Activated T-cell treated with anti-CD3 and anti-CD28 coated beads, Interleukin-2, amount 50 U/mL, for 4 hours (primary cell): ENCODE data around the gene BCAS2. TPM values are rescaled to one million over a fixed set of nuclear protein-coding genes. Genes with fewer than 3 reads are reported as not detected.
"Not testable (repeated sequence)": the region's sequence is repeated elsewhere in the genome, so short reads cannot be mapped to it uniquely, and the experiment has no call there.

Experiments used
- ATAC-seq, 2 donors: fragments of 200-7000 bp; cut with Tn5 transposase; one replicate each; pipeline ENCODE4 v1.10.0; 2021
- DNase-seq: peaks from one replicate; pipeline ENCODE4 v3.0.0-alpha.2; 2020
- H3K27me3 Mint-ChIP-seq: one replicate; pipeline ENCODE4 v1.8.0; 2021; ENCODE audit warnings: low read depth, mixed read lengths
- H3K36me3 Mint-ChIP-seq: one replicate; pipeline ENCODE4 v1.8.0; 2022; ENCODE audit warnings: mixed read lengths; ENCODE audit not compliant: insufficient read depth
- H3K4me1 Mint-ChIP-seq: one replicate; pipeline ENCODE4 v1.8.0; 2021; ENCODE audit warnings: low read depth, mixed read lengths
- H3K4me3 Mint-ChIP-seq: one replicate; pipeline ENCODE4 v1.8.0; 2021; ENCODE audit warnings: mild to moderate bottlenecking, moderate library complexity, mixed read lengths
- H3K9me3 Mint-ChIP-seq: one replicate; pipeline ENCODE4 v1.8.0; 2021; ENCODE audit warnings: mixed read lengths
- total RNA-seq, 3 donors: library from RNA; stranded (reverse); gene quantifications; one replicate each; pipeline ENCODE4 v1.2.1, GENCODE V29; 2021

Gene BCAS2
- total RNA-seq, 3 donors from 2014 or later, result 62.4 to 65.4 (median 64.0) TPM

- Mint-ChIP-seq H3K36me3 (no peaks in the 10 kb centered on the region), H3K4me1 (peaks cover 2% of the 10 kb centered on the region), H3K27me3 (peaks cover 4% of the 10 kb centered on the region), H3K9me3 (no peaks in the 10 kb centered on the region), H3K4me3 (no peak overlapping the region)
- no peak for DNase-seq
- ATAC-seq, result no peak
Measured at GRCh38 chr1:114587203-114587991, 6.0 kb upstream of the BCAS2 start.

DNA sequence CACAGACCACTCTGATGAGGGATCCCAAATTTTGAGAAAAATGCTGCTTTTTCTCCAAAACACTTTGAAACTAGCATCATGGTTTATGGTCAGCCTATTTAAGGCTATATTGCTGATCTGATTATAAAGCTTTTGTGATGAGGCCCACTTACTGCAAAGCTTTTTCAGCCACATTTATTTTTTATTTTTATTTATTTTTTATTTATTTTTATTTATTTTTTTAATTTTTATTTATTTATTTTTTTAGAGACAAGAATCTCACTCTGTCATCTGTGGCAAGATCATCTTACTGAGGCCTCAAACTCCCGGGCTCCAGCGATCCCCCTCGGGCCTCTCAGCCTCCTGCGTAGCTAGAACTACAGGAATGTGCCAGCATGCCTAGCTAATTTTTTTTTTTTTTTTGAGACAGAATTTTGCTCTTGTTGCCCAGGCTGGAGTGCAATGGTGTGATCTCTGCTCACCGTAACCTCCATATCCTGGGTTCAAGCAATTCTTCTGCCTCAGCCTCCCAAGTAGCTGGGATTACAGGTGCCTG lies 5.2 kb upstream of the BCAS2 start:
- DNase-seq (no peak), ATAC-seq (no peak)
- Mint-ChIP-seq H3K9me3 (no peaks in the 10 kb centered on the region), H3K27me3 (peaks cover 4% of the 10 kb centered on the region), H3K4me1 (peaks cover 11% of the 10 kb centered on the region), H3K4me3 (no peak overlapping the region), H3K36me3 (no peaks in the 10 kb centered on the region)

DNA sequence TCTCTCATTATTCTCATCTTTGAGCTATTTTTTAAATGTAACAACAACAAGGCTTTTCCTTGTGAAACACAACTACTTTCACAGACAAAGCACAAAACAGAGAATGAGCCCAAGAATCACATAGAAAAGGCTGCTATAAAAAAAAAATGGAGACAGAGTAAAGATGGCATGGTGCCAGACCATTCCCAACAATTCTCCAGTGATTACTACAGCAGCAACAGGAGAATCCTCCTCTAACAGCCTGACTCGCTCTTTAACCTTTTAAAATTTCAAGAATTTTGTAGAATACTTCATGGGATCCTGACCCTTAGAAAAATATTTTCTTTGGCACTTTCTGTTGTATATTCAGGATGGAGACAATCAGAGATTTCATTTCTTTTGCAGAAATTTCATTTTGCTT lies 3.8 kb upstream of the BCAS2 start:
- peaks cover 3% of the 10 kb centered on the region for H3K27me3 Mint-ChIP-seq
- DNase-seq, result no peak
- no peaks in the 10 kb centered on the region for H3K9me3 Mint-ChIP-seq
- H3K4me3 Mint-ChIP-seq, result no peak overlapping the region
- H3K4me1 Mint-ChIP-seq, result peaks cover 12% of the 10 kb centered on the region
- H3K36me3 Mint-ChIP-seq, result no peaks in the 10 kb centered on the region
- ATAC-seq, result no peak

- Mint-ChIP-seq H3K36me3 (peaks cover 51% of the 10 kb centered on the region), H3K4me1 (peaks cover 17% of the 10 kb centered on the region), H3K9me3 (no peaks in the 10 kb centered on the region), H3K4me3 (no peak overlapping the region), H3K27me3 (no peaks in the 10 kb centered on the region)
- ATAC-seq, result no peak
- DNase-seq, result no peak
Measured at GRCh38 chr1:114574365-114574764, 7.0 kb downstream of the BCAS2 start.

- H3K4me3 Mint-ChIP-seq, result no peak overlapping the region
- ATAC-seq (no peak), DNase-seq (no peak)
- H3K27me3 Mint-ChIP-seq, result no peaks in the 10 kb centered on the region
- H3K9me3 Mint-ChIP-seq, result peaks cover 8% of the 10 kb centered on the region
- H3K4me1 Mint-ChIP-seq, result no peaks in the 10 kb centered on the region
- H3K36me3 Mint-ChIP-seq, result peaks cover 42% of the 10 kb centered on the region
Measured at GRCh38 chr1:114564141-114564540, 17.3 kb downstream of the BCAS2 start.

DNA sequence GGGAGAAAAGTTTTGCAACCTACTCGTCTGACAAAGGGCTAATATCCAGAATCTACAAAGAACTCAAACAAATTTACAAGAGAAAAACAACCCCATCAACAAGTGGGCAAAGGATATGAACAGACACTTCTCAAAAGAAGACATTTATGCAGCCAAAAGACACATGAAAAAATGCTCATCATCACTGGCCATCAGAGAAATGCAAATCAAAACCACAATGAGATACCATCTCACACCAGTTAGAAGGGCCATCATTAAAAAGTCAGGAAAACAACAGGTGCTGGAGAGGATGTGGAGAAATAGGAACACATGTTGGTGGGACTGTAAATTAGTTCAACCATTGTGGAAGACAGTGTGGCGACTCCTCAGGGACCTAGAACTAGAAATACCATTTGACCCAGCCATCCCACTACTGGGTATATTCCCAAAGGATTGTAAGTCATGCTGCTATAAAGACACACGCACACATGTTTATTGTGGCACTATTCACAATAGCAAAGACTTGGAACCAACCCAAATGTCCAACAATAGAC lies 18.4 kb downstream of the BCAS2 start:
- H3K36me3 Mint-ChIP-seq, result peaks cover 32% of the 10 kb centered on the region
- H3K4me3 Mint-ChIP-seq, DNase-seq, H3K9me3 Mint-ChIP-seq, H3K27me3 Mint-ChIP-seq, H3K4me1 Mint-ChIP-seq, ATAC-seq: not testable (repeated sequence)

DNA sequence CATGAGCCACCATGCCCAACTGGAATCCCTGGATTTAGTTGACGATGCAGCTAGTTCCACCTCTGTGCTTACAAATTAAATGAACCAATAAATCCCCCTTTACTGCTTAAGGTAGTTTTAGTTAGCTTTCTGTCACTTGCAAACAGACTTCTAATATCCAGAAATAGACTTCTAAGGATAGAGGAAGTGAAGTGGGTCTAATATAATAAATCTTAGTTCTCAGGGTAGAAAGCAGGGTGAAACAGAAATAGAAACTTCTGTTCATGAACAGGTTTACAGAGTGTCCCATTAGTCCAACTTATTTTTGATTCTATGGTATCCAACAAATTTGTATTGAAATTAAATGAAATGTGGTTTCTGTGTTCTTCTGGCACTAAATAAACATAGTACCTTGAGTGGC lies 20.1 kb downstream of the BCAS2 start:
- H3K36me3 Mint-ChIP-seq, result peaks cover 18% of the 10 kb centered on the region
- no peaks in the 10 kb centered on the region for H3K27me3 Mint-ChIP-seq
- DNase-seq (no peak), ATAC-seq (no peak)
- H3K4me3 Mint-ChIP-seq, result no peak overlapping the region
- peaks cover 8% of the 10 kb centered on the region for H3K9me3 Mint-ChIP-seq
- no peaks in the 10 kb centered on the region for H3K4me1 Mint-ChIP-seq

DNA sequence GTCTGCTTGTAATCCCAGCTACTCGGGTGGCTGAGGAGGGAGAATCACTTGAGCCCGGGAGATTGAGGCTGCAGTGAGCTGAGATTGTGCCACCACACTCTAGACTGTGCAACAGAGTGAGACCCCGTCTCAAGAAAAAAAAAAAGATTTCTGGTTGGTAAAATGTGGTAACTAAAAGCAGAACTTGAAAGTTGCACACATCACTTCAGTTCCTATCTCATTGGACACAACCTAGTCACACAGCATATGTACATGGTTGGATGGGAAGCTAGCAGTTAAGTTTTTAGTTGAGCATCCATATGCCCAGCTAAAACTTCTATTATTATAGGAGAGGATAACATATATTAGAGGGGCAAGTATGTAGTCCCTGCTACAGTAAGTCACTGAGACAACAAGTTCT lies 22.1 kb downstream of the BCAS2 start:
- no peak overlapping the region for H3K4me3 Mint-ChIP-seq

DNA sequence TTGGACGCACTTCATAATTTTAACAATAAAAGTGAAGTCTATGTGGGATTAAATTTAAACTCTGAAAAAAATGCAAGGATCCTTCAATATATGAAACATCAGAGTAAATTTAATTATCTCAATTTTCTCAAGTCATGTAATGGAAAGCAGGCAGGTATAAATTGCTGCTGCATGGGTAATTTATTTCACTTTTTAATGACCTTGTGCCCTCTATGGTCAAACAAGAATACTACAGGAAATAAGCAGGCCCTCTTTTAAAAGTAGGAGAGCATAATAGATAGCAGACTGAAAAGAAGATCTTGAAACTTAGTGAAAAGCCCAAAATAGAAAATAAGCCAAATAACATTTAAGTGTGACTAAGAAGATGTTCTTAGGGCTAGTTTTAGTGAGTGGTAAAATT lies 22.9 kb downstream of the BCAS2 start:
- ATAC-seq (no peak), DNase-seq (no peak)
- Mint-ChIP-seq H3K27me3 (no peaks in the 10 kb centered on the region), H3K9me3 (no peaks in the 10 kb centered on the region), H3K36me3 (no peaks in the 10 kb centered on the region), H3K4me1 (no peaks in the 10 kb centered on the region), H3K4me3 (no peak overlapping the region)

More for the DNA sequence above, 22.1 kb downstream of the BCAS2 start:
- Mint-ChIP-seq H3K36me3 (no peaks in the 10 kb centered on the region), H3K4me1 (no peaks in the 10 kb centered on the region), H3K27me3 (no peaks in the 10 kb centered on the region), H3K9me3 (no peaks in the 10 kb centered on the region)
- no peak for DNase-seq
- no peak for ATAC-seq

GRCh38 chr1:114554577-114554976 lies 26.8 kb downstream of the BCAS2 start:
- H3K4me1 Mint-ChIP-seq, result no peaks in the 10 kb centered on the region
- H3K4me3 Mint-ChIP-seq, result no peak overlapping the region
- H3K9me3 Mint-ChIP-seq, result no peaks in the 10 kb centered on the region
- no peak for DNase-seq
- no peaks in the 10 kb centered on the region for H3K36me3 Mint-ChIP-seq
- no peak for ATAC-seq
- peaks cover 2% of the 10 kb centered on the region for H3K27me3 Mint-ChIP-seq

GRCh38 chr1:114552106-114552639 lies 29.2 kb downstream of the BCAS2 start:
- Mint-ChIP-seq H3K36me3 (no peaks in the 10 kb centered on the region), H3K4me3 (no peak overlapping the region), H3K27me3 (peaks cover 2% of the 10 kb centered on the region), H3K4me1 (no peaks in the 10 kb centered on the region), H3K9me3 (no peaks in the 10 kb centered on the region)
- ATAC-seq (no peak), DNase-seq (no peak)

GRCh38 chr1:114551400-114551799 lies 30.0 kb downstream of the BCAS2 start:
- Mint-ChIP-seq H3K4me3 (no peak overlapping the region), H3K9me3 (no peaks in the 10 kb centered on the region), H3K36me3 (no peaks in the 10 kb centered on the region), H3K27me3 (peaks cover 2% of the 10 kb centered on the region), H3K4me1 (no peaks in the 10 kb centered on the region)
- DNase-seq (no peak), ATAC-seq (no peak)

DNA sequence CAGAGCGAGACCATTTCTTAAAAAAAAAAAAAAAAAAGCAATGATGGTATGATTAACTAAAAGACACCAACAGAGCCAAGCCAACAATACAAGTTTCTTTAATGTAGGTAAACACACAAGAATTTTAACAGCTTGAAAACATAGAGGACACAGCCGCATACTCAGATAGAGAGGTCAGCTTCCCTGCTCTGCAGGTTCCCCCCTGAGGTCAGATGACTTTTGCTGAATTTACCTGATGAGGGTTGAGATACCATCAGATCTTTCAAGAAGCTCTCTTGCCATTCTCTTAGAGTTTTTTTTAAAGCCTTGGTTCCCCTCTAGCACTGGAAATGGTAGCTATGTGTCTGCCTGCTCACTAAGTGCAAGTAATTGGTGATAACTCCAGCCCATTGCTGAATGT lies 31.1 kb downstream of the BCAS2 start:
- ATAC-seq (no peak), DNase-seq (no peak)
- H3K4me3 Mint-ChIP-seq, result no peak overlapping the region
- no peaks in the 10 kb centered on the region for H3K36me3 Mint-ChIP-seq
- H3K4me1 Mint-ChIP-seq, result no peaks in the 10 kb centered on the region
- peaks cover 2% of the 10 kb centered on the region for H3K27me3 Mint-ChIP-seq
- no peaks in the 10 kb centered on the region for H3K9me3 Mint-ChIP-seq

DNA sequence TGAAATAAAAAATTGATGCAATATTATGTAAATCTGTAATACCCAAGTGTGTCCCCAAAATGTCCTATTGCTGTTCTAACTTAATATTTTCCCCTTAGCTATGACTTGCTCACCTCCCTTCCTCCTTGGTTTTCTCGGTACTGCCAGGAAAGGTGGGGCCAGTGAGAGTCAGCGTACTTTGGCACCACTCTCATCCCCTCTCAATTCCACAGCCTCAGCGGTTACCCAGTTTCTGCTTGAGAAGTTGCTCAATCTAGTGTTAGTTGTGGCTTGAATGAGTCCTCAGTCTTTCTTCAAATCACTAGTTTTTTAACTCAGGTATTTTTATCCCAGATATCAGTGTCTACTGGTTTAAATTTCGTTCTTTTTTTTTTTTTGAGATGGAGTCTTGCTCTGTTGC lies 32.3 kb downstream of the BCAS2 start:
- Mint-ChIP-seq H3K9me3 (no peaks in the 10 kb centered on the region), H3K4me3 (no peak overlapping the region), H3K36me3 (no peaks in the 10 kb centered on the region), H3K4me1 (no peaks in the 10 kb centered on the region), H3K27me3 (peaks cover 2% of the 10 kb centered on the region)
- ATAC-seq (no peak), DNase-seq (no peak)

GRCh38 chr1:114547076-114547475 lies 34.3 kb downstream of the BCAS2 start:
- peaks cover 2% of the 10 kb centered on the region for H3K27me3 Mint-ChIP-seq
- H3K4me3 Mint-ChIP-seq, result no peak overlapping the region
- H3K9me3 Mint-ChIP-seq, result no peaks in the 10 kb centered on the region
- DNase-seq (no peak), ATAC-seq (no peak)
- no peaks in the 10 kb centered on the region for H3K4me1 Mint-ChIP-seq
- H3K36me3 Mint-ChIP-seq, result no peaks in the 10 kb centered on the region
